ENCODE measurements around the gene PSMD13.

PSMD13 gene

GRCh38 chr11:253160-253885 lies 16.5 kb downstream of the PSMD13 start:
- Histone ChIP-seq H3K27me3 (ENCODE audit: insufficient read depth, poor library complexity, severe bottlenecking) (no peaks in the 10 kb centered on the region), H3K27ac (replicated peaks) (no peak overlapping the region), H3K4me3 (replicated peaks; ENCODE audit: insufficient read depth, low read length) (no peak overlapping the region)
- TF ChIP-seq SPI1 (IDR thresholded peaks at IDR 0.05; ENCODE audit: borderline replicate concordance, low read depth) (no peak), POLR2AphosphoS5 (IDR thresholded peaks at IDR 0.05; ENCODE audit: low read depth) (no peak; the same call in 1 of the 2 replicates), GABPA (IDR thresholded peaks at IDR 0.05; ENCODE audit: low read depth) (no peak), REST (IDR thresholded peaks at IDR 0.05; ENCODE audit: insufficient replicate concordance, low read depth) (no peak), CTCF (IDR thresholded peaks at IDR 0.05; ENCODE audit: insufficient read depth, low read length) (no peak)
- DNase-seq (ENCODE audit: low read depth in 1 of 2, low spot score in 1 of 2): no peak

- no peak for DNase-seq (ENCODE audit: low read depth in 1 of 2, low spot score in 1 of 2)
- Histone ChIP-seq H3K4me3 (replicated peaks; ENCODE audit: insufficient read depth, low read length) (no peak overlapping the region), H3K27me3 (ENCODE audit: insufficient read depth, poor library complexity, severe bottlenecking) (no peaks in the 10 kb centered on the region), H3K27ac (replicated peaks) (no peak overlapping the region)
- TF ChIP-seq CTCF (IDR thresholded peaks at IDR 0.05; ENCODE audit: insufficient read depth, low read length) (no peak), SPI1 (IDR thresholded peaks at IDR 0.05; ENCODE audit: borderline replicate concordance, low read depth) (no peak), REST (IDR thresholded peaks at IDR 0.05; ENCODE audit: insufficient replicate concordance, low read depth) (no peak), POLR2AphosphoS5 (IDR thresholded peaks at IDR 0.05; ENCODE audit: low read depth) (no peak), GABPA (IDR thresholded peaks at IDR 0.05; ENCODE audit: low read depth) (no peak)
Measured at GRCh38 chr11:253886-254270, 17.1 kb downstream of the PSMD13 start.

GRCh38 chr11:255176-255575 lies 18.4 kb downstream of the PSMD13 start:
- Histone ChIP-seq H3K27me3 (ENCODE audit: insufficient read depth, poor library complexity, severe bottlenecking) (no peaks in the 10 kb centered on the region), H3K4me3 (replicated peaks; ENCODE audit: insufficient read depth, low read length) (no peak overlapping the region), H3K27ac (replicated peaks) (no peak overlapping the region)
- TF ChIP-seq POLR2AphosphoS5 (IDR thresholded peaks at IDR 0.05; ENCODE audit: low read depth): no peak
- no peak for TF ChIP-seq SPI1 (IDR thresholded peaks at IDR 0.05; ENCODE audit: borderline replicate concordance, low read depth)
- TF ChIP-seq GABPA (IDR thresholded peaks at IDR 0.05; ENCODE audit: low read depth): no peak
- TF ChIP-seq REST (IDR thresholded peaks at IDR 0.05; ENCODE audit: insufficient replicate concordance, low read depth): no peak
- TF ChIP-seq CTCF (IDR thresholded peaks at IDR 0.05; ENCODE audit: insufficient read depth, low read length): no peak
- no peak for DNase-seq (ENCODE audit: low read depth in 1 of 2, low spot score in 1 of 2)
